Measurements from ENCODE around the gene WAPL. TPM values are rescaled to one million over a fixed set of nuclear protein-coding genes. Genes with fewer than 3 reads are reported as not detected.

Gene WAPL
- total RNA-seq, 1 experiment from 2014 or later: 45.2 TPM

DNA sequence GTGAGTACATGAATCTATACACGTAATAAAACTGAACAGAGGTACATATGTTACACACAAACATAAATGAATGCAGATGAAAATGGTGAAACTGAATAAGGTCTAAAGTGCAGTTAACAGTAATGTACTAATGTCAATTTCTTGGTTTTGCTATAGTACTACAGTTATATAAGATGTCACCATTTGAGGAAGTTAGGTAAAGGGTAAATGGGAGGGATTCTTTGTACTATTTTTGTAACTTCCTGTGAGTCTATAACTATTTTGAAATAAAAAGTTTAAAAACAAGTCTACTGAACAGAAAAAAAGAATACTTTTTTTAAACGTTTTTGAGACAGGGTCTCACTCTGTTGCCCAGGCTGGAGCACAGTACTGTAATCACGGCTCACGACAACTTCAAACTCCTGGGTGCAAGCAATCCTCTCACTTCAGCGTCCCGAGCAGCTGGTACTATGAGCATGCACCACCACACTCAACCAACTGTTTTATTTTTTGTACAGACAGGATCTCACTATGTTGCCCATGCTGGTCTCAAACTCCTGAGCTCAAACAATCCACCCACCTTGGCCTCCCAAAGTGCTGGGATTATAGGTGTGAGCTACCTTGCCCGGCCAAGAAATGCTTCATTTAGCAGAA is 71.5 kb downstream of the WAPL start:
- BruUV-seq (replicated peaks): no TSS peak
- Mint-ChIP-seq H3K4me3 (ENCODE audit: unreplicated experiment) (no peak overlapping the region), H3K36me3 (ENCODE audit: insufficient read depth, unreplicated experiment) (peaks cover 78% of the 10 kb centered on the region), H3K4me1 (ENCODE audit: insufficient read depth, unreplicated experiment) (no peaks in the 10 kb centered on the region), H3K27me3 (ENCODE audit: insufficient read depth, unreplicated experiment) (no peaks in the 10 kb centered on the region), H3K27ac (ENCODE audit: low read depth, unreplicated experiment) (no peak overlapping the region), H3K9me3 (ENCODE audit: unreplicated experiment) (no peaks in the 10 kb centered on the region)
- TF ChIP-seq, protein P1, sequence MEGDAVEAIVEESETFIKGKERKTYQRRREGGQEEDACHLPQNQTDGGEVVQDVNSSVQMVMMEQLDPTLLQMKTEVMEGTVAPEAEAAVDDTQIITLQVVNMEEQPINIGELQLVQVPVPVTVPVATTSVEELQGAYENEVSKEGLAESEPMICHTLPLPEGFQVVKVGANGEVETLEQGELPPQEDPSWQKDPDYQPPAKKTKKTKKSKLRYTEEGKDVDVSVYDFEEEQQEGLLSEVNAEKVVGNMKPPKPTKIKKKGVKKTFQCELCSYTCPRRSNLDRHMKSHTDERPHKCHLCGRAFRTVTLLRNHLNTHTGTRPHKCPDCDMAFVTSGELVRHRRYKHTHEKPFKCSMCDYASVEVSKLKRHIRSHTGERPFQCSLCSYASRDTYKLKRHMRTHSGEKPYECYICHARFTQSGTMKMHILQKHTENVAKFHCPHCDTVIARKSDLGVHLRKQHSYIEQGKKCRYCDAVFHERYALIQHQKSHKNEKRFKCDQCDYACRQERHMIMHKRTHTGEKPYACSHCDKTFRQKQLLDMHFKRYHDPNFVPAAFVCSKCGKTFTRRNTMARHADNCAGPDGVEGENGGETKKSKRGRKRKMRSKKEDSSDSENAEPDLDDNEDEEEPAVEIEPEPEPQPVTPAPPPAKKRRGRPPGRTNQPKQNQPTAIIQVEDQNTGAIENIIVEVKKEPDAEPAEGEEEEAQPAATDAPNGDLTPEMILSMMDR (IDR thresholded peaks at IDR 0.05; ENCODE audit: unreplicated experiment): no peak
- no peak for DNase-seq (ENCODE audit: unreplicated experiment)
- ChIA-PET POLR2A (interaction anchor here (0.7 kb wide), 1 partner anchor 11 kb away, joined by 3 read pairs; no protein-coding TSS in a partner anchor), CTCF (interaction anchor here (0.7 to 1.0 kb wide), 2 partner anchors 9 to 10 kb away, joined by 3 read pairs; no protein-coding TSS in a partner anchor)
- intact Hi-C loops (cut with micrococcal nuclease): no loop called here

DNA sequence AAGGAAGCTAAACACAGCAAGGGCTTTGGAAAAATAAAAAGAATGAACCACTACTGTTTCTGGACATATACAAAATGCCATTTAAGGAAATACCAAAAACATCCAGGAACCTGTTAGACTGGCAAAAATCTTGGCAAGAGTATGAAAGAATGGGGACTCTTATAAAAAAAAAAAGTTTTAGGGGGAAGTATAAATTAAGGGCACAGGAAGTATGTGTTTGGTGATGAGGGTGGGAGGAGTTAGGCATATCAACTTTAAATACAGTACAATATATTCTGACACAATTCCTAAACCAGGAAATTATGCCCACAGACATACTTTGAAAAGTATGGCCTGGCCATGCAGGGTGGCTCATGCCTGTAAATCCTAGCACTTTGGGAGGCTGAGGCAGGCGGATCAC is 74.2 kb downstream of the WAPL start:
- BruUV-seq (replicated peaks): no TSS peak
- Mint-ChIP-seq H3K9me3 (ENCODE audit: unreplicated experiment) (no peaks in the 10 kb centered on the region), H3K27ac (ENCODE audit: low read depth, unreplicated experiment) (peak overlapping the region; percentile 64), H3K27me3 (ENCODE audit: insufficient read depth, unreplicated experiment) (no peaks in the 10 kb centered on the region), H3K4me1 (ENCODE audit: insufficient read depth, unreplicated experiment) (peaks cover 5% of the 10 kb centered on the region), H3K4me3 (ENCODE audit: unreplicated experiment) (no peak overlapping the region), H3K36me3 (ENCODE audit: insufficient read depth, unreplicated experiment) (peaks cover 82% of the 10 kb centered on the region)
- no peak for DNase-seq (ENCODE audit: unreplicated experiment)
- TF ChIP-seq, protein P1 (IDR thresholded peaks at IDR 0.05; ENCODE audit: unreplicated experiment): no peak
- ChIA-PET CTCF (no interaction called here), POLR2A (interaction anchor here (0.9 kb wide), 1 partner anchor 805 kb away, joined by 4 read pairs; no protein-coding TSS in a partner anchor)
- intact Hi-C loops (cut with micrococcal nuclease): no loop called here

DNA sequence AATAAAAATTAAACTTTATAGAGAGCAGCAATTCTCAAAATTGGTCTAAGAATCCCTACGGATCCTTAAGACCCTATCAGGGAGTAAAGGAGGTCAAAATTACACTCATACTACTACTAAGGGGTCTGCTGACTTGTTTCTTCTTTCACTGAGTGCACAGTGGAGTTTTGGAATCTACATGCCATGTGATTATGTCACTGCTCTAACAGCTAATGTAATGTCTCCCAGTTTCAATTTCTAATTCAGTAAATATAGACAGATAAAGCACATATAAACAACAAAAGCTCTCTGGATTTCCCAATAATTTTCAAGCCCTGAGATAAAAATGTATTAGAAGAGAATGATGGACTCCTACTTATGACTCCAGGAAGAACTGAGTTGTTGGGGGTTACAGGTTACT is 74.6 kb downstream of the WAPL start:
- peaks cover 5% of the 10 kb centered on the region for H3K4me1 Mint-ChIP-seq (ENCODE audit: insufficient read depth, unreplicated experiment)
- no peaks in the 10 kb centered on the region for H3K9me3 Mint-ChIP-seq (ENCODE audit: unreplicated experiment)
- TF ChIP-seq, protein P1 (IDR thresholded peaks at IDR 0.05; ENCODE audit: unreplicated experiment): no peak
- no TSS peak for BruUV-seq (replicated peaks)
- H3K36me3 Mint-ChIP-seq (ENCODE audit: insufficient read depth, unreplicated experiment): peaks cover 82% of the 10 kb centered on the region
- no peak overlapping the region for H3K4me3 Mint-ChIP-seq (ENCODE audit: unreplicated experiment)
- intact Hi-C loops (cut with micrococcal nuclease): no loop called here
- no peak for DNase-seq (ENCODE audit: unreplicated experiment)
- H3K27ac Mint-ChIP-seq (ENCODE audit: low read depth, unreplicated experiment): peak overlapping the region; percentile 64
- ChIA-PET CTCF (interaction anchor here (0.8 kb wide), 1 partner anchor 47 kb away, joined by 4 read pairs; no protein-coding TSS in a partner anchor), POLR2A (interaction anchor here (0.9 kb wide), 1 partner anchor 805 kb away, joined by 4 read pairs; no protein-coding TSS in a partner anchor)
- no peaks in the 10 kb centered on the region for H3K27me3 Mint-ChIP-seq (ENCODE audit: insufficient read depth, unreplicated experiment)

DNA sequence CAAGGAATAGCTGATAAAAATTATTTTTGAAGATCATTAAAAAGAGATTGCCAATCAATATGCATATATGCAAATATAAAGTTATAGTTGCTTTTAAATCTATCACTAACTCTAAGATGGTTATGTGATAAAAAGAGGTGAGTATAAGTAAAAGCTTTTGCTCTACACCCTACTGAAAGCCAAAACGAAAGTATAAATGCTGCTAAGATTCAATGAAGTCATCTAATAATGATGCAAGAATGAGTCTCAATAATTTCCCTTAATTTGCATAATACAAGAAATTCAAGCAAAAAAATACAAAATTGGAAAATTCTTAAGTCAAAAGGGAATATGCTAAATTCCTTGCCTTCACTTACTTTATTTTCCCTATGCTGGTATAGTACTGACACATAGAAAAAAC is 75.2 kb downstream of the WAPL start:
- no peak overlapping the region for H3K27ac Mint-ChIP-seq (ENCODE audit: low read depth, unreplicated experiment)
- peaks cover 82% of the 10 kb centered on the region for H3K36me3 Mint-ChIP-seq (ENCODE audit: insufficient read depth, unreplicated experiment)
- intact Hi-C loops (cut with micrococcal nuclease): no loop called here
- no TSS peak for BruUV-seq (replicated peaks)
- TF ChIP-seq, protein P1 (IDR thresholded peaks at IDR 0.05; ENCODE audit: unreplicated experiment): no peak
- ChIA-PET POLR2A (no interaction called here), CTCF (interaction anchor here (0.7 to 0.8 kb wide), 2 partner anchors 46 to 134 kb away, joined by 4 to 5 read pairs; no protein-coding TSS in a partner anchor)
- H3K4me3 Mint-ChIP-seq (ENCODE audit: unreplicated experiment): no peak overlapping the region
- no peaks in the 10 kb centered on the region for H3K27me3 Mint-ChIP-seq (ENCODE audit: insufficient read depth, unreplicated experiment)
- no peak for DNase-seq (ENCODE audit: unreplicated experiment)
- no peaks in the 10 kb centered on the region for H3K9me3 Mint-ChIP-seq (ENCODE audit: unreplicated experiment)
- H3K4me1 Mint-ChIP-seq (ENCODE audit: insufficient read depth, unreplicated experiment): peaks cover 8% of the 10 kb centered on the region
